ENCODE data around the gene CASP12.
"Not testable (repeated sequence)": the region's sequence is repeated elsewhere in the genome, so short reads cannot be mapped to it uniquely, and the experiment has no call there.

CASP12 gene

GRCh38 chr11:104897891-104898684, at the start of gene CASP12:
Gene CASP12, minus strand, starts transcription at chr11:104898460.
- DNase-seq: no peak

GRCh38 chr11:104946907-104947306, 48.6 kb upstream of the CASP12 start:
- peak; percentile 70 for DNase-seq

- DNase-seq: peak; percentile 54
Measured at GRCh38 chr11:104944076-104944475, 45.8 kb upstream of the CASP12 start.

- peak; percentile 18 for DNase-seq
Measured at GRCh38 chr11:104943561-104943960, 45.3 kb upstream of the CASP12 start.

GRCh38 chr11:104934594-104934993, 36.3 kb upstream of the CASP12 start:
- DNase-seq: no peak

- DNase-seq: not testable (repeated sequence)
Measured at GRCh38 chr11:104934073-104934472, 35.8 kb upstream of the CASP12 start.

- no peak for DNase-seq
Measured at GRCh38 chr11:104928811-104929210, 30.6 kb upstream of the CASP12 start.

GRCh38 chr11:104926771-104927611, 28.7 kb upstream of the CASP12 start:
- no peak for DNase-seq

GRCh38 chr11:104925850-104926249, 27.6 kb upstream of the CASP12 start:
- peak; percentile 8 for DNase-seq

GRCh38 chr11:104918113-104918824, 20.0 kb upstream of the CASP12 start:
- DNase-seq: peak; percentile 51

- DNase-seq: peak; percentile 18
Measured at GRCh38 chr11:104917271-104918112, 19.2 kb upstream of the CASP12 start.

- DNase-seq: no peak
Measured at GRCh38 chr11:104916442-104916841, 18.2 kb upstream of the CASP12 start.

GRCh38 chr11:104912102-104912501, 13.8 kb upstream of the CASP12 start:
- no peak for DNase-seq

- DNase-seq: no peak
Measured at GRCh38 chr11:104908186-104908531, 9.9 kb upstream of the CASP12 start.

GRCh38 chr11:104907521-104908185, 9.4 kb upstream of the CASP12 start:
- DNase-seq: no peak

- peak; percentile 18 for DNase-seq
Measured at GRCh38 chr11:104905271-104905670, 7.0 kb upstream of the CASP12 start.

- DNase-seq: no peak
Measured at GRCh38 chr11:104899226-104899625, 966 bp upstream of the CASP12 start.

GRCh38 chr11:104898685-104899013, 389 bp upstream of the CASP12 start:
- no peak for DNase-seq

GRCh38 chr11:104895634-104896033, 2.6 kb downstream of the CASP12 start:
- no peak for DNase-seq

- DNase-seq: peak; percentile 4
Measured at GRCh38 chr11:104893876-104894275, 4.4 kb downstream of the CASP12 start.

- no peak for DNase-seq
Measured at GRCh38 chr11:104892723-104893511, 5.3 kb downstream of the CASP12 start.

Measured in DMS53 (cell line).